8988T (cell line): ENCODE data around the gene UBTFL1.
"Not testable (repeated sequence)": the region's sequence is repeated elsewhere in the genome, so short reads cannot be mapped to it uniquely, and the experiment has no call there.

Experiments used
- DNase-seq: peaks from one replicate; pipeline ENCODE4 v3.0.0; 2011

Gene UBTFL1

GRCh38 chr11:90085650-90086049 lies at the start of gene UBTFL1:
Gene UBTFL1 (plus strand): TSS chr11:90085950. CDS start chr11:90085950, 0 bp downstream.
- DNase-seq: not testable (repeated sequence)

DNA sequence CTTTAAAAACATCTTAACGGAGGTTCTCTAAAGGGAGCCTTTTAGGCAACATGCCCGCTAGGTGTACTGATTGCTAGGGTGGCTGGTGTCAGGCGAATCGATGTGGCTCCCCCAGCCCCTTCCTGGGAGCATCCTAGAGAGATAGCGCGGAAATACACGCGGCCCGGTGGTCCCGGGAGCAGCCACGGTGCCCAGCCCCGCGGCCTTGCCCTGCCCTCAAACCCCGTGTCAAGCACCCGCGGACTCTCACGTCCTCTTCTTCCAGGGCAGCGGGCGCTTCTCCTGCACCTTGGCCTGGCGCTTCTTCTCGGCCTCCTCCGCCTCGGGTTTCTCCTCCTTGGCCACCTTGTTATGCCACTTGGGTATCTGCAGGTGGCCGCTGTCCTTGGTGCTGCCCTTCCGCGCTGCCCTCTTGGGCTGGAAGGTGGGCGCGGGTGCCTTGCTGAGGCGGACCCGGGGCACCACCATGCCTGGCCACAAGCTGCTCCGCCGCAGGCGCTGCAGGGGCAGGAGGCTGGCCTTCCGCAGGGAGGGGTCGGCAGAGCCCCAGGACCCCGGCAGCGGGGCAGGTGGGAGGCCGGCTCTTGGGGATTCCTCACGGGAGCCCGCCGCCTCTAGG lies 34.0 kb upstream of the UBTFL1 start:
- DNase-seq: not testable (repeated sequence)

GRCh38 chr11:90052311-90052710 lies 33.4 kb upstream of the UBTFL1 start:
- DNase-seq: not testable (repeated sequence)

- DNase-seq: not testable (repeated sequence)
Measured at GRCh38 chr11:90053545-90053944, 32.2 kb upstream of the UBTFL1 start.

DNA sequence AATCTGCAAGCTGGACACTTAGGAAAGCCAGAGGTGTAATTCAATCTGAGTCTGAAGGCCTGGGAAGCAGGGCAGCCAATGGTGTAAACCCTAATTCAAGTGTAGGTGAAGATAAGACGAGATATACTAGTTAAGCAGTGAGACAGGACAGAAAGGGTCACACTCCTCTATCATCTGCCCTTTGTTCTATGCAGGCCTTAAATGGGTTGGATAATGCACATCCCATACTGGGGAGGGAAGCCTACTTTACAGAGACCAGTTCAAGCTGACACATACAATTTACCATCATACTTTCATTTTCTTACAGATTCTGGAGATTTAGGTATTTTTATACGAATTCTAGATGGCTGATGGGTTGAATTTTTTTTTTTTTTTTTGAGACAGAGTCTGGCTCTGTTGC lies 3.0 kb downstream of the UBTFL1 start:
- not testable (repeated sequence) for DNase-seq

DNA sequence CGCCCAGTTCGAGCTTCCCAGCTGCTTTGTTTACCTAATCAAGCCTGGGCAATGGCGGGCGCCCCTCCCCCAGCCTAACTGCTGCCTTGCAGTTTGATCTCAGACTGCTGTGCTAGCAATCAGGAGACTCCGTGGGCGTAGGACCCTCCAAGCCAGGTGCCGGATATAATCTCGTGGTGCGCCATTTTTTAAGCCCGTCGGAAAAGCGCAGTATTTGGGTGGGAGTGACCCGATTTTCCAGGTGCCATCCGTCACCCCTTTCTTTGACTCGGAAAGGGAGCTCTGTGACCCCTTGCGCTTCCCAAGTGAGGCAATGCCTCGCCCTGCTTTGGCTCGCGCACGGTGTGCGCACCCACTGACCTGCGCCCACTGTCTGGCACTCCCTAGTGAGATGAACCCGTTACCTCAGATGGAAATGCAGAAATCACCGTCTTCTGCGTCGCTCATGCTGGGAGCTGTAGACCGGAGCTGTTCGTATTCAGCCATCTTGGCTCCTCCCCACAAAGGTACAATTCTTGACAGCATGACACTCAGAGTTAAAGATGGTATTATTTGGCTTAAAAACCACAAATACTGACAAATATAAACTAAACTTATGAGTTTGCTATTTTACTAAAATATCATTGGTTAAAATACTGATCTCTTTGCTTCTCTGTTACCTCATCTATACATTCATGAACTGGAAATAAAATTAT lies 9.6 kb downstream of the UBTFL1 start:
- not testable (repeated sequence) for DNase-seq

DNA sequence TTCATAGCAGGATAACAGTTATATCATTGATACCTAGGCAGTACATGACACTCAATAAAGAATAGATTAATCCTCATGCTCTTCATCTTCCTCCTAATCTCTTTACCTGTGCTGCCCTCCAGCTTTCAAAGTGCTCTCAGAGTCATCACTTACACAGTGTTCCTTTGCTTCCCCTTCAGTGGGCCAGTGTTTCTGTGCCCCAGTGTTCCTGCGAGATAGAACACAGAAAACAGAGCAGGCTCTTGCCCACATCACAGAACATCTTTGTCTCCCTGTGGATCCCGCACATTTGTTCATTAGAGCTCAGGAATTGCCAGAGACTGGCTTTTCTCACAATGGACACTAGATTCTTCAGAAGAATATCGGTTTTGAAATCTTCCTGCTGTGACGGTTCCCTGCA lies 12.5 kb downstream of the UBTFL1 start:
- DNase-seq: not testable (repeated sequence)

DNA sequence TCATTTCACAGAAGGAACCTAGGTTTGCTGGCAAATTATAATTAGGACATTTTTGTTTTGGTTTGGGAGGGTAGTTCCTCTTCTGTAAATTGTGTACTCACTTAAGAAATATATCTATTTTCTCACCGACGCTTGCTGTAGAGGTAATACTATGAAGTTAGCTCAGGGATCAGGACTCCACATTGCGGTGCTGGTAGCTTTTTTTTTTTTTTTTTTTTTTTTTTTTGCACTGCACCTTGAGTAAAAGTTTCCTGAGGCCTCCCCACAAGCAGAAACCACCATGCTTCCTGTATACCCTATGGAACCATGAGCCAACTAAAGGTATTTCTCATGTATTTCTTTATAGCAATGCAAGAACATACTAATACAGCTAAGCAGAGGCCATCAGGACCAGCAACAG lies 14.7 kb downstream of the UBTFL1 start:
- DNase-seq: no peak

DNA sequence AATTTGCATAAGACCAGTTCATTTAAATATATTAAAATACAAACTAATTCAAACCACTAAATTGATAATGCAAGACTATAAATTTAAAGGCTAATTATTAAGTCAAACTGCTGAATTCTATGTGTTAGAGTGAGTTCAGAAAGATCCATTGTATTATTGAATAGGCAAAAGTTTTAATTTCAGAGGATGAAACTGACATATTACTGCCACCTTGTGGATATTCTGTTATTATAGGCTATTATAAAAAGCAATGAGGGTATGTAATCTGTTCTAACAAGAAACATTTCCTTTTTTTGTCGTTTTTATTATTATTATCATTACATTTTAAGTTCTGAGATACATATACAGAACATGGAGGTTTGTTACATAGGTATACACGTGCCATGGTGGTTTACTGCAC lies 27.8 kb downstream of the UBTFL1 start:
- DNase-seq: no peak

DNA sequence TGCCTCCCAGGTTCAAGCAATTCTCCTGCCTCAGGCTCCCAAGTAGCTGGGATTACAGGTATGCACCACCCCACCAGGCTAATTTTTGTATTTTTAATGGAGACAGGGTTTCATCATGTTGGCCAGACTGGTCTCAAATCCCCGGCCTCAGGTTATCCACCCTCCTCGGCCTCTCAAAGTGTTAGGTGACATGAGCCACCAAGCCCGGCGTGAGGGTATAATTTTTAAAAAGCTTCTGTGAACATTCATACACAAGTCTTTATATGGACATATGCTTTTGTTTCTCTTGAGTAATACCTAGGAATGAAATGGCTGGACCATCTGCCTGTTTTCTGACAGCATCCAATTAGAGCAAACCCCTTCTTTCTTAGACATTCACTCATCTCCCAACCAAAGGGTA lies 34.4 kb downstream of the UBTFL1 start:
- no peak for DNase-seq

GRCh38 chr11:90124371-90124770 lies 38.6 kb downstream of the UBTFL1 start:
- DNase-seq: no peak

DNA sequence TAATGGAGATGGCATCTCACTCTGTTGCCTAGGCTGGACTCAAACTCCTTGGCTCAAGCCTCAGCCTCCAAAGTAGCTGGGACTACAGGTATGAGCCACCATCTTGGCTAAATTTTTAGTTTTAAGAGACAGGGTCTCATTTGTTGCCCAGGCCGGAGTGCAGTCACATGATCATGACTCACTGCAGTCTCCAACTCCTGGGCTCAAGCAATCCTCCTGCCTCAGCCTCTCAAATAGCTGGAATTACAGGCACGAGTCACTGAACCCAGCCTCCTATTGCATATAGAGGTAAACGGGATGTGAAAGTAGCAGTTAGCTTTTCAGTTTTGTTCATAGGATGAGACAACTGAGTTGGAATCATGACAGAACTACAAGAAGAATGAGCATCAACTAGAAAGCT lies 39.2 kb downstream of the UBTFL1 start:
- no peak for DNase-seq

- DNase-seq: no peak
Measured at GRCh38 chr11:90133560-90134477, 48.1 kb downstream of the UBTFL1 start.

- no peak for DNase-seq
Measured at GRCh38 chr11:90134478-90135003, 48.8 kb downstream of the UBTFL1 start, which contains the start of gene NAALAD2. Gene NAALAD2 (plus strand): TSS chr11:90134663. CDS start chr11:90134759, 96 bp downstream.

DNA sequence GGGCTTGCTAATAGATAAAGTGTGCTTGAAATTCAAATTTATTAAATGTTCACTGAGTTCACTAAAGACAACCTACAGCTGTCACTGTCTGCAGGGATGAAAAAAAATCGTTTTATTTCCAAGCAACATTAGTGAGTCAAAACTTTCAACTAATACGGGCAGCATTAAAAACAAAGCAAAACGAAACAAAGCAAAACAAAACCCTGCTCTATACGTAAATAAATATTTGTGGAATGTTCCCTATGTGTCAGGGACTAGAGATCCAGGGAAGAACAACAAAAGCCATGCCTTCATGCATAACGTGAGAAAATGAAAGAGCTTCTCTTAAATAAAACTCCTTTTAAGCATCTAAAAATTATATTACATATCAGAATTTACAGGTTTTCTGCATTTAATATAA lies 49.3 kb downstream of the UBTFL1 start:
- no peak for DNase-seq
